LNCAP (cell line): ENCODE data around the gene USP14.

ENCODE experiments used
- CTCF ChIP-seq: fragments of 450-650 bp; IDR thresholded peaks from 2 replicates; pipeline ENCODE4 v1.5.1; 2017; ENCODE audit warnings: mild to moderate bottlenecking

Gene USP14

GRCh38 chr18:148841-149240 lies 9.5 kb upstream of the USP14 start:
- no peak for TF ChIP-seq CTCF

- no peak for TF ChIP-seq CTCF
These were observed 4.2 kb upstream of the USP14 start for GRCh38 chr18:154151-154550.

GRCh38 chr18:155688-156087 lies 2.7 kb upstream of the USP14 start:
- TF ChIP-seq CTCF = no peak

GRCh38 chr18:156514-157230 lies 1.7 kb upstream of the USP14 start:
- TF ChIP-seq CTCF = no peak

- no peak for TF ChIP-seq CTCF
These were observed 788 bp downstream of the USP14 start for GRCh38 chr18:159037-159652.

GRCh38 chr18:159933-160332 lies 1.6 kb downstream of the USP14 start:
- no peak for TF ChIP-seq CTCF

- TF ChIP-seq CTCF = no peak
These were observed 2.6 kb downstream of the USP14 start for GRCh38 chr18:160831-161570.
